ACC112 (cell line): ENCODE data around the gene RBPMS2.

Experiments
- H2AFZ ChIP-seq: fragments of 200-600 bp; sonication (generic); one replicate; pipeline ENCODE4 v1.6.0; 2017; ENCODE audit warnings: antibody characterized with exemption, low read length; ENCODE audit not compliant: unreplicated experiment
- H3K27ac ChIP-seq: fragments of 200-600 bp; sonication (generic); 2 replicates; pipeline ENCODE4 v1.5.1; 2014; ENCODE audit warnings: low read depth, mild to moderate bottlenecking, antibody characterized with exemption, low read length, moderate library complexity
- H3K27me3 ChIP-seq: fragments of 200-600 bp; sonication (generic); 2 replicates; pipeline ENCODE4 v1.6.1; 2014; ENCODE audit warnings: mild to moderate bottlenecking, antibody characterized with exemption, low read length, moderate library complexity, mixed read lengths; ENCODE audit not compliant: insufficient read depth
- H3K36me3 ChIP-seq: fragments of 200-600 bp; sonication (generic); 2 replicates; pipeline ENCODE4 v1.6.1; 2016; ENCODE audit warnings: mild to moderate bottlenecking, antibody characterized with exemption, low read length, moderate library complexity, mixed read lengths; ENCODE audit not compliant: insufficient read depth
- H3K4me1 ChIP-seq: fragments of 200-600 bp; sonication (generic); one replicate; pipeline ENCODE4 v1.6.1; 2016; ENCODE audit warnings: low read length, mixed read lengths; ENCODE audit not compliant: insufficient read depth, unreplicated experiment, control insufficient read depth
- H3K4me3 ChIP-seq: fragments of 200-600 bp; sonication (generic); 2 replicates; pipeline ENCODE4 v1.5.1; 2014; ENCODE audit warnings: mild to moderate bottlenecking, low read depth, low read length
- H3K79me2 ChIP-seq: fragments of 200-600 bp; sonication (generic); one replicate; pipeline ENCODE4 v1.6.0; 2016; ENCODE audit warnings: low read length; ENCODE audit not compliant: control insufficient read depth, unreplicated experiment, insufficient read depth

RBPMS2 gene

DNA sequence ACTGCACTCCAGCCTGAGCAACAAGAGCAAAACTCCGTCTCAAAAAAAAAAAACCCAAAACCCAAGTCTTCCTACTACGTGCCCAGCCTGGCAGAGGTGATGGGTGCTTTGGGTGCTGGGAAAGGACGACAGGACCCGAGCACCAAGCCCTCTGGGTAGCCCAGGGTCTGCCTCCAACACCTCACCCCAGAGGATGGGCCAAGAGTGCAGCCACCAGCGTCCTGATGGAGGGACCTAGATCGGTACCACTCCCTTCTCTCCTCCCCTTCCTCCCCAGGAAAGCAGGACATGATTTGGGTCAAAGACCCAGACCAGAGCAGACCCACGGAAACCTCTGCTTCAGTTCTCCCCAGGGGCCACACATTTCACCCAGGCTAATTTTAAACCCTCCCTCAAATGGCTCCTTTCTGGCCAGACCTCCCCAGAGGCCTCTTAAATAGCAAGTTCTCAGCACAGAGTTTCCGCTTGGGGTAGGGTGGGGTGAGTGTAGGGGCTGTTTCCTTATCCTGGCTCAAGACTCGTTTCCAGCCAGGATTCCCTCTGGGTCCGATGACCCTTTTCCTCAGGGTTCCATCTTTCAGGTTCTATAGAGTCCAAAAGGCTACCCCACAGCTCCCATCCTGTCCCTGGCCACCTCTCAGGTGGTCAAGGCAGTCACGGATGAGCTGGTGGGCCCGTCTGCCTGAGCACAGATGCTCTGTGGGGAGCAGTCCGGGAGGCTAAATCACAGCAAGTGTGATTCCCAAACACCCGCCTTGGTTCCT is 20.5 kb downstream of the RBPMS2 start:
- H3K4me1 ChIP-seq: no peaks in the 10 kb centered on the region
- no peak overlapping the region for H3K27ac ChIP-seq
- no peaks in the 10 kb centered on the region for H3K79me2 ChIP-seq
- H2AFZ ChIP-seq: no peak overlapping the region
- no peaks in the 10 kb centered on the region for H3K27me3 ChIP-seq
- H3K36me3 ChIP-seq: no peaks in the 10 kb centered on the region
- no peak overlapping the region for H3K4me3 ChIP-seq

DNA sequence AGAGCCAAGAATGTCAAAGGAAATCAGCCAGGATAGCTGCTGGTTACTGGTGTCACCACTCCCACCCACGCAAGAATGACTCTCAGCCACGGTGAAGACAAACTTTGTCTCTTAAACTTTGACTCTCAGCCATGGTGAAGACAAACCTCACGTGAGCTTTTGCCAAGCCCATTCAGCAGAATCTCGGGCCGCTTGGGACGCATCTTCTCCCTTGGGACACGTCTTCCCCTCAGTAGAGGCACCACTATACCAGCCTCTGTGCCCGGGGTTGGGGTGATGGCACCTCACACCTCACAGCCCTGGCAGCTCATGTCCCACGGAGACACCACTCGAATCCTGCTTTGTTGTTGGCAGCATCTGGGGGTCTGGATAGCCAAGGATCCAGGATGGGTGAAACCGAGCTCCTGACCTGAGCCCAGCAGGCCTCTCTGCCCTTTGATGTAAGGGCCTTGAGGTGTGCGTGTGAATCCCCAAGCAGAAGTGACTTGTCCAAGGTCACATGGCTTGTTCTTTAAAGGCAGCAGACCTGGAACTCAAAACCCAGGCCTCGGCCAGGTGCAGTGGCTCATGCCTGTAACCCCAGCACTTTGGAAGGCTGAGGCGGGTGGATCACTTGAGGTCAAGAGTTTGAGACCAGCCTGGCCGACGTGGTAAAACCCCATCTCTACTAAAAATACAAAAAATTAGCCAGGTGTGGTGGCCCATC is 21.8 kb downstream of the RBPMS2 start:
- Histone ChIP-seq H3K36me3 (no peaks in the 10 kb centered on the region), H3K4me3 (no peak overlapping the region), H3K27me3 (no peaks in the 10 kb centered on the region), H3K79me2 (no peaks in the 10 kb centered on the region), H2AFZ (no peak overlapping the region), H3K4me1 (no peaks in the 10 kb centered on the region), H3K27ac (no peak overlapping the region)

DNA sequence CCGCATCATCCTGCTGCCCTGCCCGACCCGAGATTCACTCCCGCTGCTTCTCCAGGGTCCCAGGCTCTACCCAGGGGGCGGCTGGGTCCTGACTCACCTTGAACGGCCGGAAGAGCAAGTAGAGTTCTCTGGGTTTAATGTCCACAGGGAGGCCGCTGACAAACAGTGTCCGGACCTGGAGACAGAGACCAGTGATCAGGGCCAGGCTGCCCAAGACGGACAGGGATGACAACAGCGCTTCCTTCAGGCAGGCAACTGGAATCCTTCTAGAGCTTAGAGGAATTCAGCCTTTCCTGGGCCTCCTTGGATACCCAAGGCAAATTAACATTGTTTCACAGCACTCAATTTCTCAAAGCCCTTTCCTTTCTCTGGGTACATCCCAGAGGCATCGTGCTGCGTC is 23.9 kb downstream of the RBPMS2 start:
- Histone ChIP-seq H3K4me3 (no peak overlapping the region), H2AFZ (no peak overlapping the region), H3K4me1 (no peaks in the 10 kb centered on the region), H3K36me3 (no peaks in the 10 kb centered on the region), H3K79me2 (no peaks in the 10 kb centered on the region), H3K27me3 (no peaks in the 10 kb centered on the region), H3K27ac (no peak overlapping the region)

DNA sequence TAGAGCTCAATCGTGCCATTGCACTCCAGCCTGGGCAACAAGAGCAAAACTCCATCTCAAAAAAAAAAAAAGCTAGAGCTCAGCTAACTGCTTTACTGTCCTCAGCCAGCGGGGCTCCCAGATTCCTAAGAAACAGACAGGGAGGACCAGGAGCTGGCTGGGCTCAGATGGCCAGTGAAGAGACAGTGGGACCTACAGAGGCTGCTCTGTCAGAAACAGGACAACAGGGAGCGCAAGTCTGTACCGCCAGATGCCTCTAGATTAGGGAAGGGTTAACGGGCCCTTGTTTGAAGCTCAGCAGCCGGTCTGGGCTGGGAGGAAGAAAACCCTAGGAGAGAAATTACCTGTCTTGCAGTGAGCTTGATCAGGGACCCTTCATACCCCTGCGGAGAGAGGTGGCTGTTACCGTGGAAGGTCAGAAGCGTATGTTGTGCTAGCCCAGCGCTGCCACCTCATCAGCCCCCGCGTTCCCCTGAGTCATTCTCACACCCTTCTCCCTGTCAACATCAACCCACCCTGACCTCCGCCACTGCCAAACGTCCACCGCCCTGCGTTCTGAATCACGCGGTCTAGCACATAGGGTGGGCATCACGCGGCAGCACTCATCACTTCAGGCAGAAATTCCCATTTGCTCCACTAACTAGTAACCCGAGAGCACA is 25.3 kb downstream of the RBPMS2 start:
- Histone ChIP-seq H2AFZ (no peak overlapping the region), H3K4me3 (no peak overlapping the region), H3K27me3 (no peaks in the 10 kb centered on the region), H3K27ac (no peak overlapping the region), H3K79me2 (no peaks in the 10 kb centered on the region), H3K4me1 (no peaks in the 10 kb centered on the region), H3K36me3 (no peaks in the 10 kb centered on the region)

DNA sequence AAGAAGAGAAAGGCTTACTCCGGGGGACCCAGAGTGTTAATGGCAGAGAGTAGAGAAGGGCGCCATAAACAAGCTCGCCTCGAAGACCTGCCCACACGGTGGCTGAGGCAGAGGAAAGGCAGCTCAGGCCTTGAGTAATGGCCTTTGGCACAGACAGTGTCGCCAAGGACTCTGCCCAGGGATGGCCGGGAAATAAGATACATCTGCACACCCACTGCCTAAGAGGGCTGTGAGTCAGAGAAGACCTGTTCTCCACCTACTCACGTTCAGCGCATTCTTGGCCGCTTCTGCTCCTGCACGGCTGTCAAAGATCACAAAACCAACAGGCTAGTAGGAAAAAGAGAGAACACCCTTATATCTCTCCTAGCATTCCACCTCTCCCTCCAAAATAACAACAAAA is 26.2 kb downstream of the RBPMS2 start:
- no peaks in the 10 kb centered on the region for H3K27me3 ChIP-seq
- H3K27ac ChIP-seq: no peak overlapping the region
- H3K79me2 ChIP-seq: no peaks in the 10 kb centered on the region
- no peak overlapping the region for H2AFZ ChIP-seq
- H3K4me3 ChIP-seq: no peak overlapping the region
- no peaks in the 10 kb centered on the region for H3K36me3 ChIP-seq
- H3K4me1 ChIP-seq: no peaks in the 10 kb centered on the region

DNA sequence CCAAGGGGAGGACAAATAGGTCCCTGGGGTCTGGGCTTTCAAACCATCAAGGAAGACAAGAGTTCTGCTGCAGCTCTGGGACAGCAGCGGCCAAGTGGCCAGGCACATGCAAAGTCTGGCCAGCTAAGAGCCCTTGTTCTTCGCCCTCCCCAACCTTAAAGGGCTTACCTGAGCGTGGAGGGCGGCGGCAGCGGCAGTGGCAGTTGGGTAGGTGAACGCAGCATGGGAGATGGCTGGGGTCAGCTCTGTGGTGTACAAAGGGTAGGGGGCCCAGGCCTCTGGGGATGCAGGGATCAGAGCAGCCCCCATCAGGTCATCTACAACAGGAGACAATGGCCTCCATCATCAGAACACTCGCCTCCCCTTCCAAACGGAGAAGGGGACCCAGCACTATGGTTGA is 27.1 kb downstream of the RBPMS2 start:
- H3K27ac ChIP-seq: no peak overlapping the region

DNA sequence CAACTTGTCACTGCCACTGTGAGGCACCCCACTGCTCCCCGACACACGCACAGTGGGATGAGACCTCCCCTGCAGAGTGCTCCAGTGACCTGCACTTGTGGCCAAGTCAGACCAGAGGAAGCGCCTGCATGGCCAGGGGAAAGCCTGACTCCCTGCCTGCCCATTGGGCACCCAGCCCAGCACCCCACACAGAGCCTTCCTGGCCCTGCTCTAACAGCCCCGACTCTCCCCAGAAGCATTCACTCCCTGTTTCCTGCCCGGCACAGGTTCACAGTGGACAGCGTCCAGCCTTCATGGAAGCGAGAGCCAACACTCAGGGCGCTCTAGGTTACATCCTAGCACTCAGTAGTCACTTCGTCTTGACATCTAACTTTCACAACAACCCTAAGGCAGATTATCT is 27.8 kb downstream of the RBPMS2 start:
- no peak overlapping the region for H2AFZ ChIP-seq
- H3K4me3 ChIP-seq: no peak overlapping the region
- no peaks in the 10 kb centered on the region for H3K4me1 ChIP-seq
- no peaks in the 10 kb centered on the region for H3K27me3 ChIP-seq
- H3K27ac ChIP-seq: no peak overlapping the region
- no peaks in the 10 kb centered on the region for H3K36me3 ChIP-seq
- no peaks in the 10 kb centered on the region for H3K79me2 ChIP-seq

More for the DNA sequence above, 27.1 kb downstream of the RBPMS2 start:
- no peak overlapping the region for H2AFZ ChIP-seq
- no peaks in the 10 kb centered on the region for H3K4me1 ChIP-seq
- no peak overlapping the region for H3K4me3 ChIP-seq
- no peaks in the 10 kb centered on the region for H3K36me3 ChIP-seq
- no peaks in the 10 kb centered on the region for H3K27me3 ChIP-seq
- H3K79me2 ChIP-seq: no peaks in the 10 kb centered on the region

DNA sequence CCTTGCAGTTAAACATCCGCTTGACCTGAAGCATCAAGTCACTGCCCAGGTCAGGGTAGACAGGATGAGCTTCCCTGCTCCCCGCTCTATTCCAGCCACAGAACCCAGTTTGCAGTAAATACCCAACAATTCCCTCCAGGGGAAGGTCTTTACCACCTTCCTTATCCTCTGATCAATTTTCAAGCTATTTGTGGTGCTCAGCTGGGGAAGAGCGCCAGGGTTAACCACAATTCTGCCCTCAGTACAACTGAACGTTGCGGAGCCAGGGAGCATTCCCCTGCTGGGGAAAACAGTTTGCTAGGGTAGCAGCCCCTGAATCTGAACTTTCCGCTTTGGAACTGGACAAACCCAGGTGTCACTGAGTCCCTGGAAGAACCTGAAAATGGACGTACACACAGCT is 28.5 kb downstream of the RBPMS2 start:
- no peak overlapping the region for H3K27ac ChIP-seq
- H3K4me3 ChIP-seq: no peak overlapping the region
- no peaks in the 10 kb centered on the region for H3K4me1 ChIP-seq
- no peaks in the 10 kb centered on the region for H3K36me3 ChIP-seq
- no peak overlapping the region for H2AFZ ChIP-seq
- no peaks in the 10 kb centered on the region for H3K27me3 ChIP-seq
- no peaks in the 10 kb centered on the region for H3K79me2 ChIP-seq

DNA sequence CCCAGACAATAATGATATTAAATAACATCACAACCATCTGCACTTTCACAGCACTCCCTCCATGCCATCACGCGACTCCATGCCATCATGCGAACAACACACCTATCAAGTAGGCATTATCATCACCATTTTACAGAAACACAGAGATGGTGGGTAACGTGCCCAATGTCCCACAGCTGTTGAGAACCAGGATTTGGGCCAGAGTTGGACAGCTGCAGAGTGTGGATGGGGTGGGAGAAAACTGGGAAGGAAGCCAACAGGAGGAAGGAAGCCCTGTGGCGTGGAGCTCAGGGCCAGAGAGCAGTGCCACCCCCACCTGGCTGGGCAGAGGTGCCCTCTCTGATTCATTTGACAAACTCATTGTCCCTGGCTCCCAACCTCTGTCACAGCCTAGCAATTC is 29.0 kb downstream of the RBPMS2 start:
- H3K4me1 ChIP-seq: no peaks in the 10 kb centered on the region
- no peaks in the 10 kb centered on the region for H3K27me3 ChIP-seq
- no peak overlapping the region for H3K4me3 ChIP-seq
- H3K27ac ChIP-seq: no peak overlapping the region
- H3K79me2 ChIP-seq: no peaks in the 10 kb centered on the region
- H3K36me3 ChIP-seq: no peaks in the 10 kb centered on the region
- H2AFZ ChIP-seq: no peak overlapping the region

DNA sequence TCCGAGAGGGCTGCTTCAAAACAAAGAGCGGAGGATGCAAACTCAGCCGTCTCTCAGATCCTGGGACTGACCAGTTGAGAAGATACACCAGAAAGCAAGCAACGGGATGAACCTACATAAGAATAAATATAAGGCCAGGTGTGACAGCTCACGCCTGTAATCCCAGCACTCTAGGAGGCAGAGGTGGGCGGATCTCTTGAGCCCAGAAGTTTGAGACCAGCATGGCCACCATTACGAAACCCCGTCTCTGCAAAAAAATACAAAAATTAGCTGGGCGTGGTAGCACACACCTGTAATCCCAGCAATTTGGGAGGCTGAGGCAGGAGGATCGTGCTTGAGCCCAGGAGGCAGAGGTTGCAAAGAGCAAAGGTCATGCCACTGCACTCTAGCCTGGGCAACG is 31.7 kb downstream of the RBPMS2 start:
- Histone ChIP-seq H3K4me1 (no peaks in the 10 kb centered on the region), H3K27ac (no peak overlapping the region), H3K4me3 (no peak overlapping the region), H2AFZ (no peak overlapping the region), H3K36me3 (no peaks in the 10 kb centered on the region), H3K27me3 (no peaks in the 10 kb centered on the region), H3K79me2 (no peaks in the 10 kb centered on the region)

DNA sequence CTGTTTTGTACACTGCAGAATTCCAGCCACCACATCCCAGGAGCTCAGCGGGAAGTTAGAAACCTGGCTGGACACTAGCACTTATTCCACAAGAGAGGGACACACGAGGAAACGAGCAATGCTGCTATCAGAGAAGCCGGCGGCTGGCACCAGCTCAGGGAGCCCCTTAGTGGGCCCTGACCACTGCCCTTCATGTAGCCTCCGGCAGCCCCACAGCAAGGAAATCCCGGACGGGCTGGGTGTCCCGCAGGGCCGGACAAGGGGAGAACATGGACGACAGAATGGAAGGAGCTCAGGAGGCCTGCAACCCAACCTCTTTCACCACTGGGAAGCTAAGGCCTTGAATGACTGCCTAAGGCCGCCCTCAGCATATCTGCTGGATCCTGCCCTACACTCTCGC is 32.5 kb downstream of the RBPMS2 start:
- no peak overlapping the region for H3K4me3 ChIP-seq
- H3K79me2 ChIP-seq: no peaks in the 10 kb centered on the region
- H3K4me1 ChIP-seq: no peaks in the 10 kb centered on the region
- H2AFZ ChIP-seq: no peak overlapping the region
- H3K27me3 ChIP-seq: no peaks in the 10 kb centered on the region
- no peak overlapping the region for H3K27ac ChIP-seq
- no peaks in the 10 kb centered on the region for H3K36me3 ChIP-seq
